Measurements from ENCODE around the gene INF2. TPM values are rescaled to one million over a fixed set of nuclear protein-coding genes. Genes with fewer than 3 reads are reported as not detected.
A peak's percentile ranks its signal among the peaks of the same experiment; 100 is the strongest.

Gene INF2
- total RNA-seq, 3 donors from 2014 or later: 31.0 to 70.9 (median 51.5) TPM

DNA sequence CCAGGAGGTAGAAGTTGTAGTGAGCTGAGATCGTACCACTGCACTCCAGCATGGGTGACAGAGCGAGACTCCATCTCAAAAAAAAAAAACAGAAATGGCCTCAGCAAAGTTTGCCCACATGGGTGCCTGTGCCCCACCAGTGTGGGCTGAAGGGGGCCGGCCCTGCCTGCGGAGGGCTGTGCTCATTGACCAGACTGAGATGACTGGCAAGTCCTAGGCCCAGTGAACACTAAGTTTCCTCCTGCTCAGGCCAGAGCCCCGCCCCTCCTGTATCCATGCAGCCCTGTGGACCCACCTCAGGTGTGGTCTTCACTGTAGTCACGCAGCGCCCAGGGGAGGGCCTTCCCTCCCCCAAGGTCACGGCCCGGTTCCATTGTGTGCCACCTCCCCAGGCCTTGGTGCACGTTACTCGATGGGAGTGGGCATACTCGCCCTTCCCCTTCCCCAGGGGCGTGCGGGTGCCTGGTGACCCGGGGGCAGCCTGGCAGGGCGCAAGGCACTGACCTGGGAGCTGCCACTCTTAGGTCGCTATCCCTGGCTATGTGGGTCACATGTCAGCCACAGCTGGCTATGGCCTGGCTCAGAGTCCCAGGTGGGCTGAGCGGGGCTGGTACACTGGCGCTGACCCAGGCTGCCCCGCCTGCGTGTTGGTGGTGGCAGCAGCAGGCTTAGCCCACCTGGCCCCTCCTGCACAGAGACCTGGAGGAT lies 16.1 kb downstream of the INF2 start:
- no peaks in the 10 kb centered on the region for H3K27me3 ChIP-seq
- intact Hi-C loops (cut with DNase I; ENCODE audit: low total_unique reads): loop anchor here (10.0 kb wide), 1 partner anchor 51 kb away; no protein-coding TSS in a partner anchor
- no peak for DNase-seq (ENCODE audit: low spot score in 2 of 2)
- no peak overlapping the region for H3K27ac ChIP-seq
- H3K4me1 ChIP-seq: no peaks in the 10 kb centered on the region
- no peak overlapping the region for H3K4me3 ChIP-seq
- H3K9me3 ChIP-seq: no peaks in the 10 kb centered on the region
- TF ChIP-seq, protein P1, sequence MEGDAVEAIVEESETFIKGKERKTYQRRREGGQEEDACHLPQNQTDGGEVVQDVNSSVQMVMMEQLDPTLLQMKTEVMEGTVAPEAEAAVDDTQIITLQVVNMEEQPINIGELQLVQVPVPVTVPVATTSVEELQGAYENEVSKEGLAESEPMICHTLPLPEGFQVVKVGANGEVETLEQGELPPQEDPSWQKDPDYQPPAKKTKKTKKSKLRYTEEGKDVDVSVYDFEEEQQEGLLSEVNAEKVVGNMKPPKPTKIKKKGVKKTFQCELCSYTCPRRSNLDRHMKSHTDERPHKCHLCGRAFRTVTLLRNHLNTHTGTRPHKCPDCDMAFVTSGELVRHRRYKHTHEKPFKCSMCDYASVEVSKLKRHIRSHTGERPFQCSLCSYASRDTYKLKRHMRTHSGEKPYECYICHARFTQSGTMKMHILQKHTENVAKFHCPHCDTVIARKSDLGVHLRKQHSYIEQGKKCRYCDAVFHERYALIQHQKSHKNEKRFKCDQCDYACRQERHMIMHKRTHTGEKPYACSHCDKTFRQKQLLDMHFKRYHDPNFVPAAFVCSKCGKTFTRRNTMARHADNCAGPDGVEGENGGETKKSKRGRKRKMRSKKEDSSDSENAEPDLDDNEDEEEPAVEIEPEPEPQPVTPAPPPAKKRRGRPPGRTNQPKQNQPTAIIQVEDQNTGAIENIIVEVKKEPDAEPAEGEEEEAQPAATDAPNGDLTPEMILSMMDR (IDR thresholded peaks at IDR 0.05): no peak
- TF ChIP-seq POLR2A (IDR thresholded peaks at IDR 0.05) (no peak), POLR2AphosphoS5 (IDR thresholded peaks at IDR 0.05) (no peak)
- peaks cover 4% of the 10 kb centered on the region for H3K36me3 ChIP-seq

DNA sequence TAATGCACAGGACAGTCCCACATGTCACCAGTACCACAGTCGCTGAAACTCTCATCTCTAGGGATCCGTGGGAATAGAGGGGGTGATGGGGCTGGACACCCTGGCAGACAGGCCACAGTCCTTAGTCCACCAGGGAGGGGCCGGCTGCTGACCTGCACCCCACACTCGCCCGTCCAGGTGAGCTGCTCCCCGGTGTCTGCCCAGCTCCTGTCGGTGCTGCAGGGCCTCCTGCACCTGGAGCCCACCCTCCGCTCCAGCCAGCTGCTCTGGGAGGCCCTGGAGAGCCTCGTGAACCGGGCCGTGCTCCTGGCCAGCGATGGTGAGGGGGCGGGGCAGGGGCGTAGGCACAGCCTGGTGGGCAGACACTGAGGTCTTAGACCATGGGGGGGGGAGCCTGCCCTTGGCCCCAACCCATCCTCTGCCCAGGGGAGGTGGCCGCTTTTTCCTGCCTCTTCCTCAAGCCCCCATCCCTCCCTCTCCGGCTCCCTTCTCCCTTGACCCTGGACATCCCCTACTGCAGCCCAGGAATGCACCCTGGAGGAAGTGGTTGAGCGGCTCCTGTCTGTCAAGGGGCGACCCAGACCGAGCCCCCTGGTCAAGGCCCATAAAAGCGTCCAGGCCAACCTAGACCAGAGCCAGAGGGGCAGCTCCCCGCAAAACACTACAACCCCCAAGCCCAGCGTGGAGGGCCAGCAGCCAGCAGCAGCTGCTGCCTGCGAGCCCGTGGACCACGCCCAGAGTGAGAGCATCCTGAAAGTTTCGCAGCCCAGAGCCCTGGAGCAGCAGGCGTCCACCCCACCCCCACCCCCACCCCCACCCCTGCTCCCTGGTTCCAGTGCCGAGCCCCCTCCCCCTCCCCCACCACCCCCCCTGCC lies 17.6 kb downstream of the INF2 start:
- H3K9me3 ChIP-seq: no peaks in the 10 kb centered on the region
- no peaks in the 10 kb centered on the region for H3K27me3 ChIP-seq
- no peak overlapping the region for H3K27ac ChIP-seq
- intact Hi-C loops (cut with DNase I; ENCODE audit: low total_unique reads): loop anchor here (10.0 kb wide), 1 partner anchor 52 kb away; no protein-coding TSS in a partner anchor
- no peak overlapping the region for H3K4me3 ChIP-seq
- H3K36me3 ChIP-seq: no peaks in the 10 kb centered on the region
- TF ChIP-seq, protein P1 (IDR thresholded peaks at IDR 0.05): no peak
- TF ChIP-seq POLR2AphosphoS5 (IDR thresholded peaks at IDR 0.05) (no peak), POLR2A (IDR thresholded peaks at IDR 0.05) (no peak)
- H3K4me1 ChIP-seq: no peaks in the 10 kb centered on the region
- DNase-seq (ENCODE audit: low spot score in 2 of 2): no peak

DNA sequence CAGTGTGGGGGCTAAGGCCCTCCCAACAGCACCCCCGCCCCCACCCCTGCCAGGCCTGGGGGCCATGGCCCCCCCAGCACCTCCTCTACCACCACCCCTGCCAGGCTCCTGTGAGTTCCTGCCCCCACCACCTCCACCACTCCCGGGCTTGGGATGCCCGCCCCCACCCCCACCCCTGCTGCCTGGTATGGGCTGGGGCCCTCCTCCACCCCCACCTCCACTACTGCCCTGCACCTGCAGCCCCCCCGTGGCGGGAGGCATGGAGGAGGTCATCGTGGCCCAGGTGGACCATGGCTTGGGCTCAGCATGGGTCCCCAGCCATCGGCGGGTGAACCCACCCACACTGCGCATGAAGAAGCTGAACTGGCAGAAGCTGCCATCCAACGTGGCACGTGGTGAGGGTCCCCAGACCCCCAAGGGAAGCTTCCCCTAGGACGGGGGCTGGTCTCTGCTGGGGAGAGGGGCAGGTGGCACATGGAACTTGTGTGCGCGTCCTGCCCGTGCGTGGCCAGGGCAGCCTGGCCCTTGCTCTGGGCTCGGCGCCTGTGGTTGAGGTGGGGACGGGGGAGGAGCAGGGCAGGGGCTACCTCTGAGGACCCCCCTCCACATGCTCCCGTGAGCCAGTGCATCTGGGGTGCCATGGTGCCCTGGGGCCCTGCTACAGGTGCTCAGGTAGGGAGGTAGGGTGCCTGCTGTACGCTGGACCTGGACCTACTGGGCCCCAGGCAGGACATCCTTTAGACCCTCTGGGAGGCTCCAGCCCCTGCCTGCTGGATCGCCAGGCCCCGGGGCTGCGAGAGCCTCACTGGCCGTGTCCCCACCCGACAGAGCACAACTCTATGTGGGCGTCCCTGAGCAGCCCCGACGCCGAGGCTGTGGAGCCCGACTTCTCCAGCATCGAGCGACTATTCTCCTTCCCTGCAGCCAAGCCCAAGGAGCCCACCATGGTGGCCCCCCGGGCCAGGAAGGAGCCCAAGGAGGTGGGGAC lies 18.5 kb downstream of the INF2 start:
- TF ChIP-seq POLR2AphosphoS5 (IDR thresholded peaks at IDR 0.05) (no peak), POLR2A (IDR thresholded peaks at IDR 0.05) (no peak)
- TF ChIP-seq, protein P1 (IDR thresholded peaks at IDR 0.05): no peak
- no peak overlapping the region for H3K27ac ChIP-seq

DNA sequence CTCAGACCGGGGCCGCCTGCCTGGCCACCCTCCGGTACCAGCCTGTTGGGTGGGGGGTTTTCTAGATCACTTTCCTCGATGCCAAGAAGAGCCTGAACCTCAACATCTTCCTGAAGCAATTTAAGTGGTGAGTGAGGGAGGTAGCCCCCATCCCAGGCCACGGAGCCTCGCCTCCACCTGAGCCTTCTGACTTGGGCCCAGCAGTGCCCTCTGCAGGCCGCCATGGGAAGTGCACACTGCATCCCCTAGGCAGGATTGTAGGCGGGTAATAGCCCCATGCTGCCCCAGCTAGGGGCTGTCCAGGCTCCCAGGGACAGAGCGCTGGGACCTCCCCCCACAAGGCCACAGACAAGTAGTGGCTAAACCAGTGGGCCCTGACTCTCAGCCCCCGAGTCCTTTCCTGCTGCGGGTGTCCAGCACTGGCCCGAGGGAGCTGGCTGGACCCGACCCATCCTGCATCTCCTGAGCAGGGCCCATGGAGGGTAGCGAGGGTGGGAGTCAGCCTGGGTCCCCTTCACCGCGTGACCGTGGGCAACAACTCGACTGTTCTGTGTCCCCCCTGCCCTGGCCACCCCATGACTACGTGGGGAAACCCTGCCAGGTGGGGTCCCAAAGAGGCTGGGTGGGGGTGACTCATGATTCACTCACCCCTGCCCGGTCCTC lies 19.3 kb downstream of the INF2 start:
- intact Hi-C loops (cut with DNase I; ENCODE audit: low total_unique reads): loop anchor here (10.0 kb wide), 1 partner anchor 54 kb away; no protein-coding TSS in a partner anchor

More for the DNA sequence above, 18.5 kb downstream of the INF2 start:
- H3K9me3 ChIP-seq: no peaks in the 10 kb centered on the region
- intact Hi-C loops (cut with DNase I; ENCODE audit: low total_unique reads): loop anchor here (10.0 kb wide), 1 partner anchor 53 kb away; no protein-coding TSS in a partner anchor
- no peaks in the 10 kb centered on the region for H3K36me3 ChIP-seq
- no peaks in the 10 kb centered on the region for H3K4me1 ChIP-seq
- H3K4me3 ChIP-seq: no peak overlapping the region
- no peaks in the 10 kb centered on the region for H3K27me3 ChIP-seq
- DNase-seq (ENCODE audit: low spot score in 2 of 2): no peak

More for the DNA sequence above, 19.3 kb downstream of the INF2 start:
- Histone ChIP-seq H3K36me3 (no peaks in the 10 kb centered on the region), H3K27ac (no peak overlapping the region), H3K27me3 (no peaks in the 10 kb centered on the region), H3K4me3 (no peak overlapping the region), H3K4me1 (no peaks in the 10 kb centered on the region), H3K9me3 (no peaks in the 10 kb centered on the region)
- TF ChIP-seq POLR2A (IDR thresholded peaks at IDR 0.05): no peak
- TF ChIP-seq, protein P1 (IDR thresholded peaks at IDR 0.05): peak; percentile 94 to 97 (median 96)
- no peak for DNase-seq (ENCODE audit: low spot score in 2 of 2)
